ENCODE measurements around the gene GNB1.
"Not testable (repeated sequence)": the region's sequence is repeated elsewhere in the genome, so short reads cannot be mapped to it uniquely, and the experiment has no call there.

Gene GNB1

GRCh38 chr1:1890506-1891348, at the start of gene GNB1:
Gene GNB1, minus strand, starts transcription at chr1:1891087. Its CDS starts 65,634 bp downstream, at chr1:1825453.
- DNase-seq = peak; percentile 78

- DNase-seq = no peak
Measured at GRCh38 chr1:1940123-1940425, 49.2 kb upstream of the GNB1 start.

GRCh38 chr1:1939296-1940122, 48.6 kb upstream of the GNB1 start:
- no peak for DNase-seq

- no peak for DNase-seq
Measured at GRCh38 chr1:1938613-1939295, 47.9 kb upstream of the GNB1 start.

- no peak for DNase-seq
Measured at GRCh38 chr1:1938276-1938573, 47.3 kb upstream of the GNB1 start.

- DNase-seq = no peak
Measured at GRCh38 chr1:1937549-1938275, 46.8 kb upstream of the GNB1 start.

GRCh38 chr1:1937061-1937460, 46.2 kb upstream of the GNB1 start:
- no peak for DNase-seq

GRCh38 chr1:1934848-1935247, 44.0 kb upstream of the GNB1 start:
- not testable (repeated sequence) for DNase-seq

GRCh38 chr1:1929639-1930545, 39.0 kb upstream of the GNB1 start:
- DNase-seq = no peak

- no peak for DNase-seq
Measured at GRCh38 chr1:1929102-1929638, 38.3 kb upstream of the GNB1 start.

GRCh38 chr1:1928231-1929101, 37.6 kb upstream of the GNB1 start:
- DNase-seq = no peak

GRCh38 chr1:1927751-1928150, 36.9 kb upstream of the GNB1 start:
- DNase-seq = no peak

- no peak for DNase-seq
Measured at GRCh38 chr1:1926886-1927660, 36.2 kb upstream of the GNB1 start.

- no peak for DNase-seq
Measured at GRCh38 chr1:1926346-1926811, 35.5 kb upstream of the GNB1 start.

- no peak for DNase-seq
Measured at GRCh38 chr1:1925437-1926345, 34.8 kb upstream of the GNB1 start.

- DNase-seq = no peak
Measured at GRCh38 chr1:1924849-1925248, 34.0 kb upstream of the GNB1 start.

GRCh38 chr1:1924386-1924785, 33.5 kb upstream of the GNB1 start:
- no peak for DNase-seq
